ENCODE data around the gene SERPINE2.
A peak's percentile ranks its signal among the peaks of the same experiment; 100 is the strongest.

Gene SERPINE2

DNA sequence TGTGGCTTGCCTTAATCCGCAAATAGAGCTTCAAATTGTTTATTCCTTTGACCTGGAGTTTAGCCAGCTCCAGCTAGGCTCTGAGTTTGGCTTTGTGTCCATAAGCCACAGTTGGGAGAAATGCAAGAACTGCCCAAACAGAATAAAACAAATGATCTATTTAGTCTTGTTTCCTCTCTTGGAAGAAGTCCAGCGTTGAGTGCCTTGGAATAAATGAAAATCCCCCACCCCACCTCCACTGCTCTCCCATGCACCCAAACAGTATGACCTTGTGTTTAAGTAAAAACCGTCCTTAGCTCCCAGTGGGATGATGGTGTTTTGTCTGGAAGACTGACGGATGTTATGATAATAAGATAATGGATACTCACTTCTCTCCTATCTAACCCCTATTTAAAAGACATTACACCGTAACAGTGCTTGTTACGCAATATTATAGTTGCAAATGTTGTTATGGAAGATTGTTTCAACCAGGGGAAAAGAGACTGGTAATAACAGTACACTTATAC, 3.2 kb upstream of the SERPINE2 start:
- no peak for ATAC-seq

DNA sequence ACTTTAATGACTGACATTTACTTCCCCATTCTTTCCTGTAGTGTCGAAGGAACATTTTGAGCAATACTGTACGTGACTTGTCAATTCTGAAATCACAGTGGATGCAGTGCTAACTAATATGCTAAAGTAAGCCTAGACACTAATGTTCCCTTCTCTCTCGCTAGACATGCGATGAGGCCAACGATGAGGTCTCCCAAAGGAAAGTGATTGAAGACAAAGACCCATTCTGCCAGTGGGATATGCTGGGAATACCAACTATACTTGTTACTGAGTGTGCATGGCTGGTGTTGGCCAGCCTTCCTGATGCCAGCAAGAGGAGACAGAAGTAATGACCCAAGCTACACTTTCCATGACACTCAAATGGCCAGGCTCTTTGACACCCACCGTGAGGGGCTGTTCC, 2.5 kb upstream of the SERPINE2 start:
- no peak for ATAC-seq

DNA sequence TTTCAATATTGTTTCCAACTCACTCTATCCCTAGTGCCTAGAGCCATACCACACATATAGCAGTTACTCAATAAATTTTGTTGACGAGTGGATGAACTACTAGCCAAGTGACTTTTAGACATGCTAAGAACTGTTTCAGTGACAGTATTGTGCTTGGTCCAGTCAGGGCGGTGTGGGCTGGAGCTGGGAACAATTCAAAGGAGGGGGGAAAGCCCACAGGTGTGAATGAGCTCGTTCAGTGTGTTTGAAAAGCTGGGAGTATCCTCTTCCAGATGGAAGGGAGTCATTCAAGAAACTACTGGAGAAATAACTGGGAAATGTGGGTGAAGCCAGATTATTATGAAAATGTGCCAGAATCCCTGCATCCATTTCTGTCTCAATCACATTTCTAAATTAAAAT, 1.7 kb upstream of the SERPINE2 start:
- ATAC-seq, result no peak

DNA sequence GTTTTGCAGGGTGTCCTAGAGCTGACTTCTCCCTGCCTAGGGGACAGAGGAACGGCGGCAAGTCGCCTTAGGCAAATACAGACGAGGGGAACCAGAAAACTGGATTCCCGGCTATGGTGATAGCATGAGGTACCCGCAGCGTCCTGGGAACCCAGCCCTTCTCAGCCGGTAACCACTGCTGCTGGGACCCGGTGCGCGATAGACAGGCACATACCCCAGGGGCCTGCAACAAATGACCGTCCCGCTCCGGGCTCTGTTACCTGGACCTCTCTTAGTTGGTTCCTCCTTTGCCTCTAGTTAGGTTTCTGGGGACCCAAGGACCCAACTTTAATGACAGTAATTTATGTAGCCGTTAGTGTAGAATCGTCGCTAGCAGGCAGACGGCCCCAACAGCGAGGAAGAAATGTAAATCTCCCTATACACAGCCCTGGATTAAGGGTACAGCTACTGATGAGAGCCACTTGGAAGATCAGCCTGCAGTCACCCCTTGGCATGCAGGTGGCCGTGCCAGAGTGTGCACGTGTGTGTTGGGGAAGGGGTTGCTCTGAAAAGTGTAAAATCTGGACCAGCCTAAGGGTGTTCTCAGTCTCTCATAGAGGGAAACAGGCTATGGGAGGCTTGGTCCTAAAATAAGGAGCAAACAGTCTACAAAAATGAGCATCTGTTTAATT, 819 bp upstream of the SERPINE2 start:
- peak; percentile 5 to 10 for ATAC-seq

DNA sequence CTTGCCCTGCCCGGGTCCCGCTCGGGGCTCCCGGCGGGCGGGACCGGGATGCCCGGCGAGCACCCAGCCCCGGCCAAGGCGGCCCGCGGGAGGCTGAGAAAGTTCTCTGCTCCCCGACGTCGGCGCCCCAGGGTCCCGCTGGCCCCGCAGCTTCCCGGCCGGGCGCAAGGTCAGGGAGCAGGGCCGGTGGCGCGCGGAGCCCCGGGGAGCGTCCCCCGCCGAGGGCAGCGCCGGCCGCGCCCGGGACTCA, 331 bp downstream of the SERPINE2 start:
- ATAC-seq, result peak; percentile 8 to 11

DNA sequence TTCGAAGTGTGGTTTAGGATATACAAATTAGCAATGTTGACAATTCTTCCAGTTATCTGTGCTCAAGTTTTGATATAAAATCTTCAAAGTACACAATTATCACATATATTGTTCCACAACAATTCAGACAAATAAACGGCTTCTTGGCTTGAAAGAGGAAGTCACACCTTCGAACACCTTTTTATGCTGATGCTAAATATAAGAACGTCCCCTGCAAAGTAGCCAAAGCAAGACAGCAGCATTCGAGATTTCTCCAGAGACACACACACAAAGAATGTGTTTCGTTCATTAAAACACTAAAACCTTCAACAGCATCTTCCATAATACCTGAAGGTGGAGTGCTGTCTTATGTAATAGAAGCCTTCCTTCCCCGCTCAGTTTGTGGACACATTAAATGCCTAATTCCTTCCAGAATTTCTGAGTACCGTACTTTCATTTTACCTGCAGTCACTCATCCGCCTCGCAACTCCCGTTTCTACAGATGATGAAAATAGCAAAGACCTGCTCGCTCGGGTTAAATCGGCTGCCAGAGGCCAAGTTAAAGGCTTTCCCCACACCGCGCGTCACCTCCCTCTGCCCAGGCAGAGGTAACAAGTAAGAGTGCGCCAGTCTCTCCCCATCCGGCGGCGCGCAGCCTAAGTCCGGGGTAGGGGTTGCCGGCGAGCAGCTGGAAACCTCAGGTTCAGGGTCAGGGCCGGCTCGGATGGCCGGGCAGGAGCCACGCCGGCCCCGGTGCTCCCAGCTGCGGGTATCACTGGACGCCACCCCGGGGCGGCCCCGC, 847 bp downstream of the SERPINE2 start:
- peak; percentile 63 to 68 for ATAC-seq

DNA sequence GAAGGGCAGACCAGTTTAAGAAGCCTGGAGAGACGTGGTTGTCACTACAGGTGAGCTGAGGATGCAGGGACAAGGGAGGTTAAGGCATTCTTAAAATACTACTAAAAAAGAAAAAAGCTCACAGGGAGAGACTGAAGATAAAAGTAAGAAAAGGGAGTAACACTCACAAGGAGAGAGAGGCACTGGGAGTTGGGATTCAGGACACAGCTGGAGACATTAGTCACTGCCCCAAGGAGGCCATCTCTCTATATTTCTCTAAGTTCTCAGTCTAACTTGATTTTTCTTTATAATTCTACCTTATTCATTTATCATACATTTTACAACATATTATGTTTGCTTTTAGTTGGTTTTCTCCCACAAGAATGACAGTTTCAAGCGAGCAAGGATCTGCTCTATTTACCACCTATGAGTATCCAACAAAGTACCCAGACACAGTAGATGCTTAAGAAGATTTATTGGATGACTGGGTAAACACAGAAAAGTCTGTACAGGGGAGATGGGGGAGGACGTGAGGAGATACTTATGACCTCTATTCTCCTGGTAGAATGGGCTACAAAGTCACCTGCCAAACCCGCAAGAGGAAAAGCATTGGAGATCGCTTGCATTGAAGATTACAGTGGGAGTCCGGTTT, 2.2 kb downstream of the SERPINE2 start:
- ATAC-seq, result no peak

DNA sequence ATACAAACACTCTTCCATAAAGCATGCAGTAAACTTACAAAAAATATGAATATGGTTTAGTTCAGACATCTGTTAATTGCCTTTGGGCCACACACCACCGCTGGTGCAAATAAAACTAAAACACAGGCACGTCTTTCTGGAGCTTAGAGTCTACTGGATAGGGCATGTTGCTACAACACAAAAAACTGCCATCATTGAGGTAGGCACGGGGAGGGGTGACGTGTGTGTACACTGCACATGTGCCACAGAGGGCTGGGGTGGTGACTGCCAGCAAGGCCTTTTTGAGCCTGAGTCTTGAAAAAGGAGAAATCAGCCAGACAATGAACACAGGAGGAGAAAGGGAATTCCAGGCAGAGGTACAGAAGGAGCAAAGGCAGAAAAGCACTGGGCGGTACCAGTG, 5.1 kb downstream of the SERPINE2 start:
- ATAC-seq, result no peak

DNA sequence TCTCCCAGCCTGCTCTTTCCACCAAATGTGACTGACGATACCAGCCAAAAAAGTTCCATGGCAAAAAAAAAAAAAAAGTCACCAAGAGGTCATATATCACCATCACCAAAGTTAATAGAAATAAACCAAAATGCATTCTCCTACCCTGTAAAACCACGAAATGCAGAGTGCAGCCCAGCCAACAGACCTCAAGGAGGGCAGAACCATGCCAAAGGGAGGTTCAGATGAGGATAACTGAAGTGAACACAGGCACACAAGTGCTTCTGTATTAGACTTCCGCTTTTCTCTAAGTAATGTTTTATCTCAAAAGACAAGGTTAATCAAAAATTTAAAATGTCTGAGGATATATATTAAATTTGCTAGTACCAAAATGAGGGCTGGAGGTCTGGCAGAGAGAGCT, 5.5 kb downstream of the SERPINE2 start:
- ATAC-seq, result no peak

DNA sequence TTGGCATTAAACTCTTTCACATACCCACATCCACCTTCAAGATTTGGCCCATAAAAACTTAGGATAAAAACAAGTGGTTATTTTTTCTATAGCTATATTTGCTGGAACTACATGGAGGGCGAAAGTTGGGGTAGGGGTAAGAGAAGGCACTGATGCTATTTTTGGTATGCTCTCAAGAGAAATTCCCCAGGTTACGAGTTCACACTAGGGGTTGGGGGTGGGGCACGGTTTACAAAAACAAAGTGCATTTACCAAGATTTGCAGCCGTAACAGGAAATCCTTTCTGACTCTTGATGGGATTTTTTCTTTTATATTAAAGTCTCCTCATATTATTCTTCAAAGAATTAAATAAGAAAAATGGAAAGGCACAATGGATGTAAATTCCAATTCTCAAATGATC, 6.8 kb downstream of the SERPINE2 start:
- no peak for ATAC-seq

DNA sequence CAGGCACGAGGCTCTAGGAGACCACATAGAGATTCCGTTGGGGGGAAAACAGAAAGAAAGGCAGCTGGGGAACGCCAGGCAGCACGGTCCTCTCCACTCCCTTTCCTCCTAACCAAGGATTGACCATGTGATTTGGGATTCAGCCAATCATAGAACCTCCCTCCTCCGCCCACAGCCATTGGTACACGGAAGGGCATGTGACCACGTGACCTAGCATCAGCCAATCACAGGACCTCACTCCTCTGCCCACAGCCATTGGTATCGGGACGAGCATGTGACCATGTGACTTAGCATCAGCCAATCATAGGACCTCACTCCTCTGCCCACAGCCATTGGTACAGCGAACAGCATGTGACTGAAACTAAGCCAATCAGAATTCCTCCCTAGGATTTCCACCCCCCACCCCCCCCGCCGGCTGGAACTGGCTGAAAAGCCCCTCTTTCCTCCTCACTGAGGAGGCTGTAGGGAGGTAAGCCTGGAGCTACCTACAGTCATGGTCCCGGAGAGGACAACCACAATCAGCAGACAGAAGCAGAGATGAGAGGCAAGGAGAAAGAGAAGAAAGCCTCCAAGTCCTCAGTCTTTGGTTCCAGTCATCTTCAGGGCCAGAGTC, 7.6 kb downstream of the SERPINE2 start:
- ATAC-seq, result no peak

DNA sequence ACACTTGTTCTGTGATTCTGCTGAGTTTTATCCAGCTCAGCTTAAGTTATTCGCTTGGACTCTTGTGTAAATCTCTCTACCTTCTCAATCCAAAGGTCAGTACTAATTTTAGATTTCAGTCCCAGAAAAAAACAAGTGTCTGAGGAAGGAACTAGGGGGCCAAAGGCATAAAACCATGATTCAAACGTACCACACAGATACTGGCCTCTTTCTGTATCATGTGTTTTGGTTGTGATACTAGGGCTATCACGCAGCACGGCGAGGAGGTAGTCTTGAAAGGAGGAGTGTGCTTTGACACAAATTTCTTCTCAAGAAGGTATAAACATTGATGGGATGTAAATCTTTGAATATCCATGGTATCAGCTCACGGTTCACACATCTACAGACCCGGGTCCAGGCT, 8.3 kb downstream of the SERPINE2 start:
- no peak for ATAC-seq

DNA sequence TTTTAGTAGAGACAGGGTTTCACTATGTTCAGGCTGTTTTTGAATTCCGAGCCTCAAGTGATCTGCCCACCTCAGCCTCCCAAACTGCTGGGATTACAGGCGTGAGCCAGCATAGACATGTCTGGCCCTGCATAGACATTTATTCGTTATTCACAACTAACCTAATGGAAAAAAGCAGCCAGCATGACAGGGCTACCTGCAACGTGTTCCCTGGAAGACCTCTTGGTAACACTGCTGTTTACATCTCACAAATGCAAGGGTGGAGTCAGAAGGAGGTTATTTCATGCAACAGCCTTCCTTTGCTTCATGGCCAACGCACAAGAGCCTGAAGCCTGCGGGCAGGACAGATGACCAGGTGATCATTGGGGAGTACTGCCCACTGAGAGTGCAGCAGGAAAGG, 9.2 kb downstream of the SERPINE2 start:
- no peak for ATAC-seq

DNA sequence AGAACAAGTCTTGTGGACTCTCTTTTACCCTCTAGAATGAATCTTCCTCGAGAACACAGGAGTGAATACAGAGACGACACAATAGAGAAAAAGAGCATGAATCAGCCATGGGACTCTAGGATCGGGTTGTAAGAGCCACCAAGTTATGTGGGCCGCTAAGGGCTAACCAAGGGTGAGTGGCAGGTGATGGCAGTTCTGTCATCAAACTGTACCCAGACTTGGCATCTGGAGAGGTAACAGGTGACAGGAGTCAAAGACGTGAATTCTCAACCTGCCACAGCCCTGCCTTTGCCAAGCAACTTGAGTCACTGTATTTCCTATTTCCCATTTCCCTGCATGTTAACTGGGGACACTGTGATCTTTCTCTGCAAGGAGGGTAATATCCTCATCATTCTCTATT, 11.2 kb downstream of the SERPINE2 start:
- ATAC-seq, result no peak

DNA sequence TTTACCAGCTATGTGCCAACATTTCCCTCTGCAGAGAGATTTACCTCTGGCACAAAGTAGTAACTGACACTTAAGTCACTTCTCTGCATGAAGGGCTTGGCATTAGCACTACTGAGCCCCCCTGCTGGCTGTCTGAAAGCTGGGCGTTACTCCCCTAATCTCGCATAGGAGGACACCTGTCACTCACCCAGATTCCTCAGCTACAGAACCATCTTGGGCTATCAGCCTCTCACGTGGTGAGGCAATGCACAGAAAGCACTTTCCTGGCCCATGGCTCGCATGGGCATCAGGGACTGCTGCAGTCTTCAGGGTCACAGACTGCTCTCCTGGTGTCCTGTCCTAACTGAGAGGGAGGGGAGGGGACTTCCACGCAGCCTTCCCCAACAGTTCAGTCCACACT, 12.0 kb downstream of the SERPINE2 start:
- no peak for ATAC-seq

DNA sequence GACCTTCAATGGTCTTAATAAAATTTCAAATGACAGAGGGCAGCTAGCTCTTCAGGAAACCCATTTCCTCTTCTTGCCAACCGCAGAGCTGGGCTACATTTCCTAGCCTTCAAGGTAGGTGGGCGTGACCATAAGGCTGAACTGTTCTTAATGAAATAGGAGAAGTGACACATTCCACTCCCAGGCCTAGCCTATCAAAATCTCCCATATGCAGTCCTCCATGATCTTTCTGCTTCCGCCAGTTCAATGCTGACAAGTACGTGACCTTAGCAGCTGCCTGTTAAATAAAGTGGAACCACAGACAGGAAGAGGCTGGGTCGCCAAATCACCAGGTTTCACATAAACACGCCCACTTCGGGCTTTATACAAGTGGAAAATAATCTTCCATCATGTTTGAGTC, 13.2 kb downstream of the SERPINE2 start:
- peak; percentile 98 for ATAC-seq

DNA sequence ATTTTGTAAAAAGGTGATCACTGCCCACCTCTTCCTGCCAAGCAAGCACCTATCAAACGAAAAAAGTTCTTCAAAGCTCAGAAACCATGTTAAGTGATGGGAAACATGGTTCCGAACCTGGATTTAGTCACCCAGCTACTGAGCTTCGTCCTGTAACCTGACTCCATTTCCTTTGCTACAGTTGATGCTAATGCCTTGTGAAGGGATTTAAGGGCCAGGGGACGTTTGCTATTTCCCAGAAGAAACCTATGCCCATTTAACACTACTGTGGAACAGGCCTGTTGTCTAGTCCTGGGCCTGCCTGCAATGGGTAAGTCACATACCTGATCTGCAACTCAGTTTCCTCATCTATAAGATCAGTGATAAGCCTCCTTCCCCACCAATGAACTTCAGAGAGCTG, 14.8 kb downstream of the SERPINE2 start:
- ATAC-seq, result no peak

DNA sequence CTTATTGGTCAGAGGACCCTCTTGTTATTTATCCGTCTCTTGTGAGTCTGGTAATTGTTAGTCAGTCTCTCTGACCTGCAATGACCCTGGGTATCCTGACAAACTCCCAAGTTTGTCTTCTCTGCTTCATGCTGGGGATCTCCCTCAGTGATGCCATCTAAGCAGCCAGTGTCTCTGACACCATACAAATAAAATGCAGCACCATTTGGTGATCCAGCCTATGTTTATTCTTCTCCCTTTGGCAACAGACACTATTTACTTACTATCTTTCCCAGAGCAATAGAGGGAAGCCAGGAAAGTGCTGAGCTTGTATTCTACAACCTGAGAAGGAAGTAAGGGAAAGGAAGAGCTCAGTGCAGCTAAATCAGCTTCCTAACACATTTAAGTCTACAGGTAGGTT, 15.9 kb downstream of the SERPINE2 start:
- no peak for ATAC-seq

DNA sequence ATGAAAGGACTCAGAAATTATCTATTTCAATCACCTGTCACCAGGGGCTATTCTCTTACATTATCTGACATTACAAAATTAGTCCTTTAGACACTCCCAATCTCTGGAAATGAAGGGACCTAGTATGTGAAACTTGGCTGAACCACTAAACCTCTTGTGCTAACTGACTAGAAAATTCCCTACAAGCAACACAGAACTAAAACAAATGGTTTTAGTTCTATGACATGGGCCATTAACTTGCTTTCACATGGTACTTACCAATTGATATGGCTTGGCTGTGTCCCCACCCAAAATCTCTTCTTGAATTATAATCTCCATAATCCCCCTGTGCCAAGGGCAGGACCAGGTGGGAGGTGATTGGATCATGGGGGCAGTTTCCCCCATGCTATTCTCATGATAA, 16.6 kb downstream of the SERPINE2 start:
- no peak for ATAC-seq

DNA sequence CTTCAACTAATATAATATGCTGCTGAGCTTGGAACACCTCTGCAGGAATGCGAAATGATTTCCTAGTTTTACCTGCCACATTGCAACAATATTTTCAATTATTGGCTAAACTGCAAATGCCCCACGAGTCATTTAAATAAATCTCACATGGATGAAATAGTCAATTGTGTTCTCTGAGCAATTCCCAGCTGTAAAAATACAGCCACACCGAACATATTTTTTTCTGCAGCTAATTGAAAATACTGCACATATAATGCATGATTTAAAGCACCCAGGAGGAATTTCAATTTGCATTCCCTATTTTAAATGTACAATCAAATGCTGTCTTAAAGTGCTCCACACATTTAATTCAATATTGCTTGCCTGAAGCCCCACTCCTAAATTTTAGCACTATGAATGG, 18.6 kb downstream of the SERPINE2 start:
- ATAC-seq, result no peak

DNA sequence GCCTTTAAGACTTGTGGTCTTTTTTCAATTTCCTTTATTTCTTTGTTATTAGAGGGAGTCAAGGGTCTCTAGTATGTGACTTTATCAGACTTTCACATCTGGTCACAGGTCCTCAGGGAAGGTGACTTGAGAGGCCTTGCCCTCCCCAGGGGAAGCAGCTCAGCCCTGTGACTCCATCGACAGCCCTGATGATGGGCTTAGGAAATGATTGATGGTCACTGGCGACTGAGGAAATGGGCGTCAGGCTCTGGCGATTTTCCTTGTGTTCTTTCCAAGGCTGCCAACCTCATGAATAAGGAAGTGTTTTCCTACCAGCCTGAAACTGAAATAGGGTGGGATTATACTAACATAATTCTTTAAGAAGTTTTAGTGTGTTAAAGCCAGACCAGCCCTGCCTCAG, 21.1 kb downstream of the SERPINE2 start:
- no peak for ATAC-seq

DNA sequence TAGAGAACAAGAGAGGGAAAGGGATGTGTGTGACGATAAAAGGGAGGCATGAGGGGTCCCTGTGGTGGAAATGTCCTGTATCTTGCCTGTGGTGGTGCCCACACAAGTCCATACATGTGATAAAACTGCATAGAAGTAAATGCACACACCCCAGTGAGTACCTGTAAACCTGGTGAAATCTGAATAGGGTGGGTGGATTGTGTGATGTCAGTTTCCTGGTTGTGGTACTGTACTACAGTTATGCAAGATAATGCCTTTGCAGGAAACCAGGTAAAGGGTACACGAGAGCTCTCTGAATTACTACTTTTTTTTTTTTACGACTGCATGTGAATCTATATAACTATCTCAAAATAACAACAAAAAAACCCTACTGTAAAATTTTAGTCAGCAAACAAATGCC, 22.1 kb downstream of the SERPINE2 start:
- ATAC-seq, result peak in 1 of 2 donors; percentile 56

DNA sequence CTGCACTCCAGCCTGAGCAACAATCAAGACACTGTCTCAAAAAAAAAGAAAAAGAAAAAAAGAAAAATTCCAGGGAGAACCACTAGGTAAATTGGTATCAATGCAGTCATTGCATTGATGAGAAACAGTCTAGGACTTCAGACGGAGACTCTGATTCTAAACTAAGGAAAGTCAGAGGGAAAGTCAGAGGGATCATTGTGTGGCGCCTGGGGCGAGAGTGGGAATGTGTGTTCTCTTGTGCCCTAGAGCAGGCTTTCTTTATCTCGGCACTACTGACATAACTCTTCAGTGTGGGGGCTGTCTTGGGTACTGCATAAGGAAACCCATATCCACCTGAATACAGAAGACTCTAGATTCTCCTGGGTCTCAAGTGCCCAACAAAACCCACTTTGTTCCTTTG, 24.8 kb downstream of the SERPINE2 start:
- ATAC-seq, result no peak

DNA sequence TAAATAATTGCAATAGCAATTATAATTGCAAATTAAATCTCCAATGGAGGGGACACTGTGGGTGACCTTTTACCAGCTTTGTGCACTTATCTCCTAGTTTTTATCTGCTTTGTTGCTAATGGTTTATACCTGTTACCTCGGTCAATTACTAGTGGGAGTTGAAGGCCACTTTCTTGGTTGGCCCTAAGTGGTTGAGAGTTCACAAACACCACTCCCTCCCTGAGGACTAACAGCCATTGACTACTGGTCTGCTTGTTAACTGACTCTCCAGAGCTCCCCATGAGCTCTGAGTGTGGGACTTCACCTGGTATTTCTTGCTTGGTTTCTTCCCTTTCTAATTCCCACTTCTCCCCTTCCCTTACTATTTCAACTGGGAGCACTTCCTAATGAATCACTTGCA, 27.2 kb downstream of the SERPINE2 start:
- no peak for ATAC-seq

Measured in activated CD4-positive, CD25-positive, alpha-beta regulatory T cell treated with anti-CD3 and anti-CD28 coated beads, Interleukin-2, amount 50 U/mL, for 24 hours (primary cell).